GM23248 (cell line): ENCODE data around the gene TRAF3IP1.

Experiments
- EZH2 ChIP-seq: fragments of 200-600 bp; sonication (generic); IDR thresholded peaks from 2 replicates; pipeline ENCODE4 v1.6.1; 2018; ENCODE audit warnings: antibody characterized with exemption, mild to moderate bottlenecking; ENCODE audit not compliant: insufficient read depth, poor library complexity, severe bottlenecking
- EZH2phosphoT487 ChIP-seq: fragments of 200-600 bp; sonication (generic); IDR thresholded peaks from 2 replicates; pipeline ENCODE4 v1.6.1; 2018; ENCODE audit warnings: antibody characterized with exemption, moderate library complexity, mild to moderate bottlenecking, low read depth; ENCODE audit not compliant: insufficient read depth

DNA sequence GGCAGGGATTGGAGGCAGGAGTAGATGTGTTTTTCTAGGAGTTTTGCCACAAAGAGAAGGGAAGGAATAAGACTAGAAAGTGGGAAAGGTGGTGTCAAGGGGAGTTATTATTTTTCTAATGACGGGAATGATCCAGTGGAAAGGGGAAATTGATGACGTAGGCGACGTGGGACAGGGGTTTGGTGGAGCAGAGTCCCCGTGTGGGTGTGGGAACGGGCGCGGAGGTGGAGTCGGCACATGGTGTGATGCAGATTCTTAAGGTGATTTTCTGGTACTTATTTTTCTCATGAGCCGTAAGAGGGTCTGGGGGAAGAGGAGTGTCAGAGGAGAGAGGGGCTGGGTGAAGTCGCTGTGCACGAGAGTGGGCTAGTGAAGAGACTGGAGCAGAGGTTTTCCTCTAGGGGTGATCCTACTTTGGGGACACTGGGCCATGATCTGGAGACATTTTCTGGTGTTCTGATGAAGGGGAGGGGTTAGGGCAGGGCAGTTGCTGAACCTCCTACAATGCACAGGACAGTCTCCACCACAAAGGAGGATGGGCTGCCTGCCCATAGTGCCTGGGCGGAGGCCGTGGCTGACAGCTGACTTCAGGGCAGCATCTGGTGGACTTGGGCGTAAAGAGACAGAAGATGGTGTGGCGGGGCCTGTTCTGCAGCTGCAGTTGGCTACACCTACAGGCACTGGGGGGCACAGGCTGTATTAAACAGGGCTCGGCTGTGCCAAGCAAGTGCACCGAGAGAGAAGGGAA lies 30.0 kb downstream of the TRAF3IP1 start:
- TF ChIP-seq EZH2 (no peak), EZH2phosphoT487 (no peak)
